H54 (cell line): ENCODE data around the gene OVOL1.

Source experiments
- DNase-seq: peaks from one replicate; pipeline ENCODE4 v3.0.0; 2011; ENCODE audit warnings: low spot score, mixed read lengths; ENCODE audit not compliant: insufficient read length
- FAIRE-seq: peaks from 3 replicates; lab custom pipeline; 2011; peaks lifted over from hg19 to GRCh38; lab: Jason Lieb, UNC
- POLR2A ChIP-seq: IDR thresholded peaks from 2 replicates; pipeline ENCODE4 v1.6.1; 2011; ENCODE audit warnings: low read depth, mild to moderate bottlenecking, low read length

OVOL1 gene

DNA sequence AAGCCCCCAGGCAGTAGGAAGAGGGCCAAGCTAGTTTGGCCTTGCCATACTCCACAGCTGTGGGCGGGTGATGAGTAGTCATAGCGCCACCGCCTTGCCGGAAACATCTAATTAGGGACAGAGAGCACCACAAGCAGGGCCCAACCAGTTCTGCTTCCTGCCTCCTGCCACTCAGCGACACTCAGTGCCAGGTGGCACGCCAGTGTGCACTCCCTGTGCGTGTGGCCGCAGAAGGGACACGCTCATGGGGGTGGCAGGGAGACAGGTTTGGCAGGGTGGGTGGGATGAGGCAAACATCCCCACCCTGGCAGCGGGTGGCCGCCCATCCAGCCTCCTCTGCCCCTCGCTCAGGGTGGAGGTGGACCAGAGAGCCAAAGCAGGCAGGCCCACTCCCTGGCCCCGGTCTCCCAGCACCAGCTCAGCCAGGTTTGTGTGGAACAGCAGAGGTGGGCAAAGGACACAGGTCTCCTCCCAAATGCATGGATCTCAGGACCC lies 4.9 kb downstream of the OVOL1 start:
- no peak for DNase-seq
- no peak for FAIRE-seq
- TF ChIP-seq POLR2A, result no peak

DNA sequence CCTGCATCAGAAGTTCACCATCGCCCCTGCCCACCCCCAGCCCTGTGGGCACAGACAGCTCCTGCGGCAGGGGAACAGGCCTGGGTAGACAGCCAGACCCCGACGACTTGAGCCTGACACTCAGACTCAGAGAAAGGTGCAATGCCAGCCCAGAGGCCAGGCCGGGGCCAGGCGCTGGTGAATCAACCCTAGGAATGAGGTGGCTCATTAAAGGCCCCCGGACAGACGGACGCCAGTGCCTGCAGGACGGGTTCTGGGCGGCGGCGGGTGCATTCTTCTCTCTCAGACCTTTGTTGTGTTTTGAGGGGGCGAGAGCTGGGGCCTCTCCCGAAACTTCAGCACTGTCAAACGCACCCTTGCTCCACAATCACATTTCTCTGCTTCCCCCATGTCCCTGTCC lies 5.6 kb downstream of the OVOL1 start:
- TF ChIP-seq POLR2A, result no peak
- no peak for FAIRE-seq
- no peak for DNase-seq

DNA sequence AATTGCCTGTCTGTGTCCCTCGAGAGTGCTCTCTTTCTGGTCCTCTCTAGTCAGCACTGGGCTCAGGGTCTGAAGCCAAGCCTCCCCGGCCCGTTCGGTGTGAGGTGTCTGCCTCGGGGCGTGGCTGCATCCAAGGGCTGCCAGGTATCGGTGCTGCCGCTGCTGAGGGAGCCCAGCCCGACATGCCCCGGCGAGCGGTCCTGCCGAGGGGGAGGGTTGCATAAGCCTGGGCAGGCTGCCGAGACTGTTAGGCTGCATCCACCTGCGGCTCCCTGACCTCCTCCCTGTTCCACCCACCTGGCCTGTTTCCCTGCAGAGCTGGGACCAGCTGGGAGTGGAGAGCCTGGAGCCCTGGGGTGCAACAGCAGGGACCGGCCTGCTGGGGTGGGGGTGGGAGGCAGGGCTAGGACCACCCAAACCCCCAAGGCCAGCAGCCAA lies 6.3 kb downstream of the OVOL1 start:
- no peak for DNase-seq

DNA sequence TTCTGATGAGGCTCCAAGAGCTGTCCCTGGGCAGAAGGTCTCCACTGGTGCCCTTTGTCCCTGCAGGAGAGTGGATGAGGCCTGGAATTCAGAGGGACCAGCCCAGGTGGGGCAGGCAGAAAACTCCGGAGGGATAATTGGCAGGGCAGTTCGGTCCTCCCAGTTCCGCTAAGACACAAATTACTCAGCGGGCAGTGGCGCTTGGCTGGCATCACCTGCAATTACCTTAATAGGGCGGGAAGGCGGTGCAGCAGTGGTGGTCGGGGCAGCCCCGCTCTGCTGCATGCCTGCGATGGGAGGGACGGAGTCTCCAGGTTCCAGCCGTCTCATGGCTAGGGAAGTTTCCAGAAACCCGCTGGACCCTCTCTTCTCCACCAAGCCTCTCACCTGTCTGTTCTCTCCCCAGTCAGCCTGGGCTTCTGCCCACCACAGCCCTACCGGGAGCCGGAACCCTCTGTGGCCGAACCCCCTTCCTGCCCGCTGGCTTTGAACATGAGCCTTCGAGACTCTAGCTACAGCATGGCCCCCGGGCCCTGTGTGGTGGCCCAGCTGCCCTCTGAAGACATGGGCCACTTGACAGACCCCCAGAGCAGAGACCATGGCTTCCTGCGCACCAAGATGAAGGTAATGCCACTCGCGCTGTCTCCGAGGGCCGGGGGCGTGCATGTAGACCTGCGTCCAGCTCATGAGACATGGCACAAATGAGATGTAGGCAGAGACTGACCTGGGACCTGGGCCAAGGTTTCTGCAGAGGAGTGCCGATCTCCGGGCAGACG lies 7.0 kb downstream of the OVOL1 start:
- no peak for TF ChIP-seq POLR2A
- no peak for FAIRE-seq

More for the DNA sequence above, 6.3 kb downstream of the OVOL1 start:
- TF ChIP-seq POLR2A, result no peak
- no peak for FAIRE-seq

DNA sequence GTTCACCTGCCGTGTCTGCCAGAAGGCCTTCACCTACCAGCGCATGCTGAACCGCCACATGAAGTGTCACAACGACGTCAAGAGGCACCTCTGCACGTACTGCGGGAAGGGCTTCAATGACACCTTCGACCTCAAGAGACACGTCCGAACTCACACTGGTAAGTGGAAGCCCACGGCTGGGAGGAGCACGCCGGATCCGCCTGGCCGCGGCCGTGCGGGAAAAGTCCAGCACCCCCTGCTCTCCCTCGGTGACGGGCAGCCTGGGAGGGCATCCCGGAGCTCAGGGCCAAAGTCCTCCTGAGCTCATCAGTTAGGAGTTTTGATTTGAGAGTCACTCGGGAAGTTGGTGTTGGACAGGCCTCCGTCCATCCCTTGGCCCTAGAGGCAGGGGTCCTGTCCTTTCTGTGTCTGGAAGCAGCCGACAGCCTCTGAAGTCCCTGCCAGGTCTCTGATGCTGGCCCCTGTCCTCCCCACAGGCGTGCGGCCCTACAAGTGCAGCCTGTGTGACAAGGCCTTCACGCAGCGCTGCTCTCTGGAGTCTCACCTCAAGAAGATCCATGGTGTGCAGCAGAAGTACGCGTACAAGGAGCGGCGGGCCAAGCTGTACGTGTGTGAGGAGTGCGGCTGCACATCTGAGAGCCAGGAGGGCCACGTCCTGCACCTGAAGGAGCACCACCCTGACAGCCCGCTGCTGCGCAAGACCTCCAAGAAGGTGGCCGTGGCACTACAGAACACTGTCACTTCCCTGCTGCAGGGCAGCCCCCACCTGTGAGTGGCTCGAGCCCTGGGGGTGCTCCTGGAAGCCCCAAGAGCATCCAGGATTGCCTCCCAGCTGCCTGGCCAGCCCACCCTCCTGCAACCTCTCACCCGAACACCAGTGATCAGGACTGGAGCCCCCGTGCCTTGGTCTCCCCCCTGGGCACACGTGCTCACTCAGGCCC lies 8.0 kb downstream of the OVOL1 start:
- DNase-seq (no peak), FAIRE-seq (no peak)
- TF ChIP-seq POLR2A, result no peak

More for the DNA sequence above, 7.0 kb downstream of the OVOL1 start:
- DNase-seq, result no peak

DNA sequence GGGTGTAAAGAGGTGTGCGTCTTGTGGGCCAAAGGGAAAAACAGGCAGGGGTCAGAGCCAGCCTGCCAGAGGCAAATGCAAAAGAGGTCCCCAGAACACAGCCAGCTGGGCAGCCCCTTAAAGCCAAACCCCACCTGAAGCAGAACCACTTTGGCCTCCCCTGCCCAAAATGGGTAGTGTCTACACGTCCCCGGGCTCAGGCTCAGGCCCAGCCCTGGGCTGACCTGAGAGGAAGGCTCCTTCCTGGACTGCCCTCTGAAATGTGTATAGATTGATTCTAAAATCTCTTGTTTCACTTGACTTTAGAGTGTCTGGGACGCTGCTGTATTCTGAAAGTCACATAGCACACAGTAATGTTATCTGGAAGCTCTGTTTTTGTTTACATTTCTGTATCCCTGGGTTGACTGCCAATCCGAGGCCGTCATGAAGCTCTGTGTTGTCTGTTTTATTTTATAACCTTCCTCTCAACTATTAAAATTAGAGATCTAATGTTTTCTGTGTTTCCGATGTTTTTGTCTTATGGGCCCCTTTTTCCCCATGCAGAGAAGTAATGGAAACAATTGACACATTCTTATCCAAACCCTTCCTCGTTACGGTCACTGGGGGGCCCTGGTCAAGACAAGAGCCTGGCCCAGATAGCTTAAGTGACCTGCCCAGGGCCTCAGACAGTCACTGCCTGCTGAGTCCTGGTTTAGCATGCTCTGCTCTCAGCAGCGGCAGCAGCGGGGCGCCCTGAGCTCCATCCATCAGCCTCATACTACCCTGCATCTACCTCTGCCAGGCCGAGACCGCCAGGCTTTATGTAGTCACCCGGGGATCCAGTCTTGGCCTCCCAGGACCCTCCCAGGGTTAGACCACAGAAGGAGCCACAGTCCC lies 10.1 kb downstream of the OVOL1 start:
- no peak for FAIRE-seq

DNA sequence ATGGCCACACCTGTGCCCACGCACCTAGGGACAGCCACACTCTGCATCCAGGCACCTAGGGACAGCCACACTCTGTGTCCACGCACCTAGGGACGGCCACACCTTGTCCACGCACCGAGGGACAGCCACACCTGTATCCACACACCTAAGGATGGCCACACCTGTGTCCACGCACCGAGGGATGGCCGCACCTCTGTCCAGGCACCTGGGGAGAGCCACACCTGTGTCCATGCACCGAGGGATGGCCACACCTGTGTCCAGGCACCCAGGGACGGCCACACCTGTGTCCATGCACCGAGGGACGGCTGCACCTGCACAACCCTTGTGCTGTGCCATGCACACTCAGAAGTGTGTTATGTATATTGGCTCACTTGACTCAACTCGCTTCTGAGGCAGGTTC lies 10.8 kb downstream of the OVOL1 start:
- DNase-seq (no peak), FAIRE-seq (no peak)
- no peak for TF ChIP-seq POLR2A

More for the DNA sequence above, 10.1 kb downstream of the OVOL1 start:
- no peak for DNase-seq
- TF ChIP-seq POLR2A, result no peak

DNA sequence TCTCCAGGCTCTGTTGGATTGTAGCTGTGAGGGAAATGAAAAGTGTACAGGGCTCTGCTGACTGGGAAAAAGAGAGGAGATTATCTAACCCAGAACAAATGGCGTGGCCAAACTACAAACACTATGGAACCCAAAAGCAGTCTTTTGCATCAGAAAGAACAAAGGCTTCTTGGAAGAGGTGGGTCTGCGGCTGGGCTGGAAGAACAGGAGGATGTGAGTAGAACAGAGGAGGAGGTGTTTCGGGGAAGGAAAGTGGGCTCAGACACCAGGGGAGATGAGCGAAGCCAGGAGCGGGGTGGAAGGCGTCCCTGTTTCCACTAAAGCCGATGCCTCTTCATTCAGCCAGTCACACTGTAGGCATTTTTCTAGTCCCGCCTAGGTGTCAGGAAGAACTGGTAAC lies 12.0 kb downstream of the OVOL1 start:
- TF ChIP-seq POLR2A, result no peak
- FAIRE-seq (no peak), DNase-seq (no peak)

DNA sequence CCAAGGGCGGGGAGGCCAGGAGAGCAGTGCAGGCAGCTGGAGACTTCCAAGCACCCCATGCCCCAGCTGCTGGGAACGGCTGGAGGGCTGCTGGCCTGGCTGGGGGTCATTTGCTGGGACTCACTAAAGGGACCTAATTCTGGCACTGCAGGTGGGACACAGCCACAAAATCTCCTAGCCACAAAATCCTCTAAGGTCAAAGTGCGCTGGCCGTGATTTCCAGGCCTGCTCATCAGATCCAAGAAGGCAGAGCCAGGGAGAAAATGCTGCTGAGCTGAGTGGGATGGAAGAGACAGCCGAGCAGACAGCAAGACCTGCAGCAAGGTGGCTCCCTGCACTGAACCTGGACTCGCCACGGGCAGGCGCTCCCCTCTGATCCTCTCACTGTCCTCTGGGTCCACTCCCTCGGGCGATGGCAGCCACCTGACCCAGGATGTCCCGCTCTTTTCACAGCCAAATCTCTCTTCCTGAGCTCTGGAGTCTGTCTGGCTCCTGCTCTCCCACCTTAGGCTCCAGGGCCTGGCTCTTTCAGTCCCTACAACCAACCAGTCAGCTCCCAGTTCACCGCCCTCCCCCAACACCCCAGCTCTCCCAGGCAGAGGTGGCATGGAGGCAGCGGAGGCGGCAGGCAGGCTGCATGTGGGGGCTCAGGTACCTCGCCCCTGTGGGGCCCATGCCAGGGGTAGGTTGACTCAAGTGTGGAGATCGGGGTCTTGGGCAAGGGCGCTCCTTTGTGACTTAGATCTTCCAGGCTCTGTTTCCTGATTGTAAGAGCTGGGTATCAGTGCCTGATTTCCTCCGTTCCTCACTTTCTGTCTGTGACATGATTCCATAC lies 14.5 kb downstream of the OVOL1 start:
- TF ChIP-seq POLR2A, result no peak
- FAIRE-seq, result no peak
- no peak for DNase-seq

DNA sequence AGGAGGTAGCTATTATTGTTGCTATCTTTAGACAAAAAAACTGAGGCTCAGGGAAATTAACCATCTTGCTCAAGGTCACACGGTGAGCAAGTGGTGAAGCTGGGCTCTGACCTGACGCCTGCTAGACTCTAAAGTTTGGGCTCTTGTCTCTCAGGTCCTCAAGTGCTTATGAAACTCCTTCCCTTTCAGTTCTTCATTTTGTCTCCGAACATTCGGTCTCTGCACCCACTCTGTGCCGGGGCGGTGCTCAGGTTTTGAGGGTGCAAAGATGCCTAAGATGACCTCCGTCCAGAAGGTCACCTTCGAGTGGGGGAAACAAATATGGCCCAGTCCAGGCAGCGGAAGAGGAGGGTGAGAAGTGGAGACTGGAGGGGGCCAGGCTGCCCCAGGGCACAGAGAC lies 16.0 kb downstream of the OVOL1 start:
- no peak for TF ChIP-seq POLR2A
- DNase-seq (no peak), FAIRE-seq (no peak)

DNA sequence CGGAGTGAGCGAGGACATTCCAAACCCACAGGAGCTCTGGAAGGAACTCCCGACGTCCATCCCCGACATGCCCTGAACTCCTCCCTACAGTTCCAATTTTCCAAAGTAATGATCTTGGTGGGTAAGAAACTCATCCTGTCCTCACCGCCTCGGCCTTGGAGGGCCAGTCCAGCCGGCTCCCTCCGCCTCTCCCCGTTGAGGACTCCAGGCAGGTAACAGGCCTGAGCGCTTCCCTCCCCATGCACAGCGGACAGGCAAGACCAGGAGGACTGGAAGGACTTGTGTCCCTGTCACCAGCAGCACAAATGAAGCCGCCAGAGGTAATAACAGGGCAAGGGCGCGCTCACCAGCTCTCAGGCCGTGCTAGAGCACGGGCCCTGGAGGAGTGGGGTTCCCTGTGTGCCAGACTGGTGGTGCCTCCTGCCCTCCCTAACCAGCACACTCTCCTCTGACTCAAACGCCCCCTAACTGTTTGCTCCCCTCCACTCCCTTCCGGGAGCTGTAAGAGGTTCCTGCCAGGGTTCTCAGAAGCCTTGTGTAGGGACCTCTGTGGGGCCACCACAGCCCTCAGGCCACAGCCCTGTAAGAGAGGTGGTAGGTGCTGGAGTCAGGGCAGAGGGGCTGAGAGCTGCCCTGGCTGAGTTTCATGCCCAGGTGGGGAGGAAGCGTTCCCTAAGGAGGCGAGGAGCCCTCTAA lies 17.1 kb downstream of the OVOL1 start:
- DNase-seq (no peak), FAIRE-seq (no peak)
- TF ChIP-seq POLR2A, result no peak

DNA sequence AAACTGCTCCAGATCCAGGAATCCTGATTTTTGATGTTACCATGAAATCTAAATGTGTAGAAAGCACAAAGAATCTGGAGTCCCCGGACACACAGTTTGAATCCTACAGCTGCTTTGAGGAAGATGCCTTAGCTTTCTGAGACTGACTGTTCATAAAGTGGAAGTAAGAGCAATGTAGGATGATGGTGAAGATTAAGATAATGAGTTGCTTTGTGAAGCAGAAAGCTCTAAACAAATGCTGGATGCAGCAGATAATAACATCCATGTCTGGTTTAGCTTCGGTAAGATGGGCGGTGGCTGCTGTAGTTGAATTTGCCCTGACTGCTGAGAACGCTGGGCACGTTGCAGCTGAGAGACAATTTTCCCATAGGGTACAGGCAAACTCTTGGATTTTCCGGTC lies 20.1 kb downstream of the OVOL1 start:
- no peak for DNase-seq

More for the DNA sequence above, 20.1 kb downstream of the OVOL1 start:
- no peak for TF ChIP-seq POLR2A
- FAIRE-seq, result no peak
